Activated CD8-positive, alpha-beta memory T cell treated with anti-CD3 and anti-CD28 coated beads, Interleukin-2, amount 50 U/mL, for 1 hour (primary cell): ENCODE measurements around the gene PSMB10.
"Not testable (repeated sequence)": the region's sequence is repeated elsewhere in the genome, so short reads cannot be mapped to it uniquely, and the experiment has no call there.

Experiments
- DNase-seq: peaks from one replicate; pipeline ENCODE4 v3.0.0-alpha.2; 2020; ENCODE audit errors: extremely low read depth

PSMB10 gene

GRCh38 chr16:67936124-67936879 lies at the start of gene PSMB10:
Gene PSMB10, minus strand, starts transcription at chr16:67936850. Its CDS starts 101 bp downstream, at chr16:67936749.
- no peak for DNase-seq

- no peak for DNase-seq
Observed at GRCh38 chr16:67982011-67982696, 45.5 kb upstream of the PSMB10 start.

DNA sequence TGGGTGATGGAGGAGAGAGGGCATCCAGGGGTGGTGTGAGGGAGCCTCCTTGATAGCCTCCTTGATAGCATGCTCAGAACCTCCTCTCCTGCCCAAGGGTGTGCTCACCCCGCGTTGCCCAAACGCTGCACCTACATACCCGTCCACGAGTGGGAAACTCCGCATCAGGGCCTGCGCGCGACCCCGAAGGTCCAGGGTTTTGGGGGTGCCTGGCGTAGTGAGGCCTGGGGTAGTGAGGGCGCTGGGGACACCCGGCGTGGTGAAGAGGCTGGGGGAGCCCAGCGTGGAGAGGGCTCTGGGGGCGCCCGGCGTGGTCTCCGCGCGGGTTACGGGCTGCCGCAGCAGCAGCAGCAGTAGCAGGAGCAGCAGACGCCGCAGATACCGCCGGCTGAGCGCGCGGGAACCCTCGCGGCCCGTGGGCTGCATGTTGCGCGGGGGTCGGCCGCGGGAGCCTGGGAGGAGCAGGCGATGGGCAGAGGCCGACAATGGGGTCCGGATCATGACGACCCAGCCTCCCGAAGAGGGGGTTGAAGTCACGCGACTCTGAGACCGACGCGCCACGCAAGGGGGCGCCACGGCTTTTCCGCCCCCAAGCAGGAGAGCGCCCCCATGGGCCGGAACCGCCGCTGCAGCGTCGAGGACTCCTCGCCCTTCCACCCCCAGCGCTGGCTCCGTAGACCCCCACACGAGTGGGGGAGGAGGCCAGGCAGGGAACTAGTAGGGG lies 43.5 kb upstream of the PSMB10 start, which contains the start of gene DPEP3:
Gene DPEP3 (minus strand): TSS at position 545 of the 724 bp plus-strand sequence. CDS start 119 bp downstream, at position 426.
- no peak for DNase-seq

DNA sequence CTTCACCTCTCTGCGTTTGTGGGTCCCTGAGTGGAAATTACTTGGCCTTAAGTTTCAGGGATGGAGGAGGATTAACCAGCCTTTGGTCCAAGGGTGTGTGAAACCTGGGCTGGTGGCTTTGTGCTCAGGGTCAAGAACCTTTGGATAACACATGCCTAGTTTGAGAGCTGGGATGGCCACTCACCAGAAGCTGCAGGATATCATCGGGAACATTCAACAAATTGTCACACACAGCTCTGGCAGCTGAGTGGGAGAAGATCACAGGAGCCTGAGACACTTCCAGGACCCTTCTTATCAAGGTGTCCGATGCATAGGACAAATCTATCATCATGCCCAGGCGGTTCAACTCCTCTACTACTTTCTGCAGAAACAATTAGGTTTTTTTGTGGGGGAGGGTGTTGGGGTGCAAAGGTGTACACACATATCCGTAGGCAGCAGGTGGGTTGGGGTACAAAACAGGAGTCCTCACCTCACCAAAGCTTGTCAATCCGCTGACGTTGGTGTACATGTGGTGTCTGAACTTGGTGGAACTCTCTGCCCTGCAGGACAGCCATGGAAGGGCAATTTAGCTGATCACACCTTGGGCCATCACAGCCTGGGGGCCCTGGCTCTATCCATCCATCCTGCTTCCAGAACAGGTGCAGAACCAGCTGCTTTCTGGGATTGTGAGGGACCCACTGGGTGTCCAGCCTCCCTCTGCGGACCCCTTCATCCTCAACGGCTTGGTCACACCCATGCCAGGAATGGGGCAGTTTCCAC lies 41.0 kb upstream of the PSMB10 start:
- DNase-seq, result no peak

DNA sequence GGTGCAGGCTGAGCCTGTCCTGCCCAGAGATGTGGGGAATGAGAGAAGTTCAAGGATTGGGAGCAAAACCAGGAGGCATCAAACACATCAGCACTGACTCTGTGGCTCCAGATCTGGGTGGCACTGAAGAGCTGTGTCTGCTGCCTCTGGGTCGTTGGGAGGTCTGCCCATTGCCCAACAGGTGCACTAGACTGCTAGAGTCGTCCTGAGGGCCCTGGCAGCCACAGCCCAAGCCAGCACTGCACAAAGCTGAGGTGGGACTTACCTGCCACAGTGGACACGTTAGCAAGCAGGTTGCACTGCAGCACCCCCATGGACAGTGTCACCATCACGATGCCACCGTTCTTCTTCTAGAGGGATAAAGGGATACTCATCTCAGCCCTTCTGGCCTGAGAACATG lies 40.4 kb upstream of the PSMB10 start:
- no peak for DNase-seq

GRCh38 chr16:67976205-67976604 lies 39.6 kb upstream of the PSMB10 start:
- no peak for DNase-seq

DNA sequence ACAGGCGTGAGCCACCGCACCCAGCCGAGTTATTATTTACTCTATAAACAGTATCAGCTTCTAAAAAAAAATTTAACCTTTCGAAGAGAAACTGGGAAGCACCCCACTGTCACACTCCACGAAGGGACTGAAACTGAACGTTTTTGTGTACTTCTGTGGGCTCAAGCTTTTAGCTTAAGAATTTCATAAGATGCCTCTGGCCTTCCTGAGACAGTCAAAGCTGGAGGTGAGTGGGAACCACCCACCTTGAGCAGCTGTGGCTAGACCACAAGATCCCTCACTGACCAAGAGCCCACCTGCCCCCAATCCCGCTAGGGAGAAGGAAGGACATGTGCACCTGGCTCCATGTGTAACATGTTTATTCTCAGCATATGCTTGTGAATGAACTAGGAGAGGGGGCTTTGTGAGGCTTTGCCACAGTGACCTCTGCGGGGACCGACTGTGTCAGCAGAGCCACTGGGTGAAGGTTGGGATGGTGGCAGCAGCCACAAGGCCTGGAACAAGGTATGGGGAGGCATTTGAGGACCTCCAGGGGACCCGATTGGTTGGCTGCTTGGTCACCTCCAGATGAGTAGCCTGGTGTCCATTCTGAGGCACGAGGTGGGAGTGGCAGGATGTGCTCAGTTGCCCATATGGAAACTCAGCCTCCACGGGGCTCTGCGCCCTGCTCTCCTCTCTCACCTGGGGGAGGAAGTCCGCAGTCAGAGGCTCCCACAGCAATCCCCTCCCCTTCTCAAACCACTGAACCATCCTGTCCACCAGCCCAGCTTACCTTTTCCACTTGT lies 38.9 kb upstream of the PSMB10 start:
- DNase-seq, result no peak

DNA sequence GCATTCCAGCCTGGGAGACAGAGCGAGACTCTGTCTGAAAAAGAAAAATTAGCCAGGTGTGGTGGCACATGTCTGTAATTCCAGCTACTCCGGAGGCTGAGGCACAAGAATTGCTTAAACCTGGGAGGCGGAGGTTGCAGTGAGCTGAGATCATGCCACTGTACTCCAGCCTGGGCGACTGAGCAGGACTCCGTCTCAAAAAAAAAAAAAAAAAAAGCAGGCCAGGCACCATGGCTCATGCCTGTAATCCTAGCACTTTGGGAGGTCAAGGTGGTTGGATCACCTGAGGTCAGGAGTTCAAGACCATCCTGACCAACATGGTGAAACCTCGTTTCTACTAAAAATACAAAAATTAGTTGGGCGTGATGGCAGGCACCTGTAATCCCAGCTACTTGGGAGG lies 35.6 kb upstream of the PSMB10 start:
- not testable (repeated sequence) for DNase-seq

DNA sequence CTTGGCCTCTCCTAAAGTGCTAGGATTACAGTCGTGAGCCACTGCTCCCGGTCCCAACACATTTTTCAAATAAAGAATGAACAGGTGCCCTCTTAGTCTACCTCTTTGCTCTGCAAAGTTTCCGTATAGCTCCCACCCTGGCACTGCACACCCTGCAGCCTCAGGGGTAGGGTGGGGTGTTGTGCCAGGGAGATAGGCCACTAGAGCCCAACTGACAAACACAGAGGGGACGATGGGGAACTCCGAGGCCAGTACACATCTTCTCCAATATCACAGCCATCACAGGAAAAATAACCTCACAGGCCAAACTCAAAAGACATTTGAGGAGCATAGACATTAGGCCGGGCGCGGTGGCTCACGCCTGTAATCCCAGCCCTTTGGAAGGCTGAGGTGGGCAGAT lies 34.5 kb upstream of the PSMB10 start:
- DNase-seq, result no peak

GRCh38 chr16:67969254-67970039 lies 32.8 kb upstream of the PSMB10 start:
- no peak for DNase-seq

GRCh38 chr16:67968400-67969253 lies 32.0 kb upstream of the PSMB10 start, which contains the start of gene SLC12A4:
Gene SLC12A4, minus strand, starts transcription at chr16:67968637. Its CDS starts 84 bp downstream, at chr16:67968553.
- DNase-seq, result peak; percentile 54

DNA sequence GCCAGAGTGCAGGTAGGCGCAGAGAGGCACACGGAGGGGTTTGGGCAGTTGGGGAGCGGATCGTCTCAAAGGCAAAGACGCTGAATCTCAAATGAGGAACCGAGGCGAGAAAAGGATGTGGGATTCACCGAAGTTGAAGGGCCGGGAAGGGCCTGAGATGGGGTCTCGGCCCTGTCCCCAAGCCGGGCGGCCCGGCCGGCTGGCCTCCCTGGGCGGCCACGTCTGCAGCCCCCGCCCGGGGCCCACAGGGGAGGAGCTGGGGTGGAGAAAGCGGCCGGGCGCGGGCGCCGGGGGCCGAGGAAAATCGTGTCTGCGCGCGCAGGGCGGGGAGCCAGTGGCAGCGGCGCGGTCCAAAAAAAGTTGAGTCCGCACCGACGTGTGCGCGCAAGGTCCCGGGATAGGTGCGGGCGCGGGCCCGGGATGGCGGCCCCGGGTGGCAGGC lies 31.3 kb upstream of the PSMB10 start:
- DNase-seq, result no peak

DNA sequence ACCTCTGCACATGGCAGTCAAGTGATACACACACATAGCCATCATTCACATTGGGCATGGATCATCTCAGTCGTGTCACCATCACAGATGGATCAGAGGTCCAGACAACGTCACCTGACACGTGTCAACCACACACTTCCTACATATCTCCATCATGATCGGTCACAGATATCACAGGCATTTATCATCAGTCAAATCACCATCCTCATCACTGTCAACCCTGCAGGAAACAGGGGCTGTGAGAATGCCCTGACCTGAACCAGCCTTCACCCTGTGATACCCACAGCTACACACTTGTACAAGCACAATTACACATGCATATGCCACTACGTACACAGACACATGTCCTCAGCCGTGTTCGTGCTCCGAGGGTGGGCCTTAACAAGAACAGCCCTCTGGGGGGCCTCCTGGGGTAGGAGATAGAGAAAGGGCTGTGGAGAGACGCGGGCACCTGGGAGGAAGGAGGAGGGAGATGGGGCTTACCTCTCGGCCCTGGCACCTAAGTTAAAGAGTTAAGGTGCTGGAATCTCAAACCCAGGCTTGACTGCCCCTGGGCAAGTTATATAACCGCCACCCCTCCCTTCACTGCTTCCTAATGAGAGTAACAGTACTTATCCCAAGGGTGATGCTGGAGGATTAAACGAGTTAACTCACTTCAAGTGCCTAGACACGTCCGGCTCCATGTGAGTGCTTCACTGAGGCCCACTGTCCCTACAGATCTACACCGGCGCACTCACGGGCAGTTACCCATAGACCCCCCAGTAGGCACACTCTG lies 30.7 kb upstream of the PSMB10 start:
- no peak for DNase-seq

DNA sequence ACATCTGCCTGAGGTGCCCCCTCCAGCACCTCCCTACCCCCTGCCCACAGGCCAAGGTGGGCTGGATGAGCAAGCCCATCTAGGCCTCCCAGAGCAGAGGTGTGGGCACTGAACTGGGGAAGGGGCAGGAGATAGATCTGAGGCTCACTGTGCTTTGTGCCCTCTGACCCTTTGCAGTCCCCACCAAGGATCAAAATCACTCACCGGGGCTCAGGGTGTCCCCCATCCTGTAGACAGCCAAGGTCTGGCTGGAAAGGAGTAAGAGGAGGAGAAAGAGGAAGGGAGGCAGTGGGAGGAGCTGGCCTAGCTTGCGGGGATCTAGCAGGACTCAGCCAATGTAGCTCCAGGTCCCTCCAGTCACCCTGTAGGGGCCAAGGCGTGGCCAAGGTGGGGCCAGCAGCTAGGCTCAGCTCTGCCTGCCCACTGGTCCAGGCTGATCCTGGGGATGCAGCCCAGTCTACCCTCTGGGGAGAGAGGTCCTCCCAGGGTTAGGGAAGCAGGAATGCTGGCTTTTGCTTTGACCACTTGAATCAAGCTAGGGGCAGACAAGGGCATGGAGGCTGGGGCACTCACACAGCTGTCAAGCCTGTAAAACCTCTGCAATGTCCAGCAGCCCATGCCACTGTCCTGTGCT lies 30.0 kb upstream of the PSMB10 start:
- no peak for DNase-seq

DNA sequence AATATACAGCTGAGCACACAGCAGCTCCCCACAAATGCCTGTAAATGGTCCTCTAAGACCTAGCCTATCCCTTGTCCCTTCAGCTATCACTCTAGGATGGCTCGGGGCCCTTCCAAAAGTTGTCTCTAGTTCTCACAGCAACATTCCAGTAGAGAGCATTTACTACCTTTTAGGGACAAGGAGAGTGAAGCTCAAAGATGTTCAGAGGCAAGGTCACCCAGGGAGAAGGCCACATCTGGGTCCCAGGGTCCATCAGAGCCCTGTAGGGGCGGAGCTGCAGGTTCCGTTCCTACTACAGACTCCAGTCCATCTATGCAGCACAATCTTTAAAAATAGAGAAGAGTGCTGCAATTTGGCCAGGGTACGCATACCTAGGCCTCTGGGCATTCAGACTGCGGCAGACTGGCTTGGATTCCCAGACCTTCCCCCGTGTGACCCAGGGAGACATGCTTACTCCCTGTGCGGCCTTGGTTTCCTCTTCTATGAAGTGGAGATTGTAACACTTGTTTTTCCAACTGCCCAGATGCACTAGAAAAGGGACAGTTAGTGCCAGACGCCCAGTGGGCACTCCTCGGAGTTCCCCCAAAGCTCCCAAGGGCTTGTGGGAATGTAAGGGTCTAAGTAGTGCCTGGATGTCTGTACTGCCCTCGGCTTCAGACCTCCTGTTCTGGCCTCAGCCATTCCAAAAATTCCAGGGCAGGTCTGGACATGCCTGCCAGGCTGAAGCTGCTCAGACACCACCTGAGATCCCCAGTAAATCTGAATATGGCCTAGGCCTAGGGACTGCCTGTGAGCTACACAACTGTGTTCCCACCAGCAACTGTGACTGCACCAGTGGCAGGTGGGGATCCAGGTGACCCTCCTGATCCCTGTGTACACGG lies 29.3 kb upstream of the PSMB10 start:
- DNase-seq, result no peak

DNA sequence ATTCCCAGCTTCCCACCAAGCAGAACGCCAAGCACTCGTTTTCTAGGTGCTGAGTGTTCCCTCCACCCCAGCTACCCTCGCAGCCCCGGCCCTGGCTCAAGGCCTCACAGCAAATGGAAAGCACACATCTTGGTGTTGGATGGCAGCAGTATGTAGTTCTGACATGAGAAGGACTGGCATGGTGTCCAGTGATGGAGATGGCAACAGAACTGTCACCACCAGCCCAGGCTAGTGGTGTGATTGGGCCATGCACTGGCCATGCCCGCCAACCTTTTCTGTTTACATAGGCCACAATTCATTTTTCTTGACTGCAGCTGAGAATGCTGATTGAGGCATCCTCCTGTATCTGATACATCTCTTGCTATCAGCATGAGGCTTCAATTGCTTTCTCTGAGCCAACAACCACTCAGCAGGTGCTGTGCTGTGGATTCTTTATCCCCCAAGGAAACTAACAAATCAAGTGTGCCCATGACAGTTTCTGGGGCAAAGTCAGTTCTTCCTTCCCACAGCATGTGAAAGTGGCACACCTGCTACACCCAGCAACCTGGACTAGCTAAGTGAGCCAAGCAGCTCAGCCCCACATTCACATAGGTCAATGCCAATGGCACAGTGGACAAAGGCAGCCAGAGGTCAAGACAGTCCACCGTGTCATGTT lies 28.0 kb upstream of the PSMB10 start:
- no peak for DNase-seq
